Right lobe of liver (tissue), 4 donors: ENCODE results near the gene NPAS1.

Experiments used
- CTCF ChIP-seq, 4 donors: fragments of 200-600 bp in 3 of 4; fragments of 450-650 bp in 1 of 4; IDR thresholded peaks; one replicate each; pipeline versions ENCODE4 v1.5.1 to v1.8.0; 2016 to 2022; ENCODE audit warnings: antibody characterized with exemption in 4 of 4, mild to moderate bottlenecking in 2 of 4
- POLR2A ChIP-seq: fragments of 450-650 bp; IDR thresholded peaks from one replicate; pipeline ENCODE4 v1.6.1; 2017; ENCODE audit warnings: antibody characterized with exemption, mild to moderate bottlenecking
- donor health status: DM: no; HTN: no; CAD: no.
- donor health status: DM: no; HTN: no; CAD: no.
- donor health status: DM: no; HTN: yes; CAD: no.

- no peak for TF ChIP-seq CTCF (IDR thresholded peaks at IDR 0.05)
- no peak for TF ChIP-seq POLR2A
Measured at GRCh38 chr19:47026889-47027288, 7.3 kb downstream of the NPAS1 start.
